HepG2 (cell line): ENCODE measurements around the gene SLC25A20. TPM values are rescaled to one million over a fixed set of nuclear protein-coding genes. Genes with fewer than 3 reads are reported as not detected.
A peak's percentile ranks its signal among the peaks of the same experiment; 100 is the strongest.

Experiments used
- ASH2L ChIP-seq: fragments of 300-600, 200-600 bp; sonication (generic); IDR thresholded peaks from 2 replicates; pipeline ENCODE4 v1.7.0; 2017; ENCODE audit warnings: low read depth, mild to moderate bottlenecking, moderate library complexity, mixed read lengths, low read length; ENCODE audit not compliant: insufficient read length
- DR1 ChIP-seq: sonication (generic); formaldehyde crosslinking; IDR thresholded peaks from 2 replicates; pipeline ENCODE4 v1.8.0; 2021; ENCODE audit warnings: mild to moderate bottlenecking, missing genetic modification reagents, inconsistent platforms
- FOXJ3 ChIP-seq: sonication (generic); formaldehyde crosslinking; IDR thresholded peaks from 2 replicates; pipeline ENCODE4 v1.4.0; 2020; ENCODE audit warnings: missing genetic modification reagents, mild to moderate bottlenecking, borderline replicate concordance
- HDAC1 ChIP-seq: sonication (generic); formaldehyde crosslinking; IDR thresholded peaks from 2 replicates; pipeline ENCODE4 v1.5.1; 2020; ENCODE audit warnings: mild to moderate bottlenecking, missing genetic modification reagents
- NCOA2 ChIP-seq: sonication (generic); formaldehyde crosslinking; IDR thresholded peaks from 2 replicates; pipeline ENCODE4 v1.8.0; 2022; ENCODE audit warnings: inconsistent platforms
- SP1 ChIP-seq, 2 experiments: fragments of 450-650 bp in 1 of 2; sonication (generic) in 1 of 2; formaldehyde crosslinking in 1 of 2; IDR thresholded peaks; 2 replicates each; pipeline versions ENCODE4 v1.4.0 to v1.6.1; 2016 to 2020; ENCODE audit warnings: missing genetic modification reagents in 1 of 2
- SRSF1 ChIP-seq: fragments of 200-400 bp; formaldehyde crosslinking; optimal IDR thresholded peaks from 2 replicates; pipeline ENCODE3; 2017; ENCODE audit warnings: mild to moderate bottlenecking, low read depth, low read length, moderate library complexity
- ZFP90 ChIP-seq: sonication (generic); formaldehyde crosslinking; IDR thresholded peaks from 2 replicates; pipeline ENCODE4 v1.8.0; 2022; ENCODE audit warnings: missing genetic modification reagents, mild to moderate bottlenecking, inconsistent platforms, borderline replicate concordance
- ZNF138 ChIP-seq: sonication (generic); formaldehyde crosslinking; IDR thresholded peaks from 2 replicates; pipeline ENCODE4 v1.5.0; 2020; ENCODE audit warnings: mild to moderate bottlenecking, low read depth, missing genetic modification reagents
- ZNF263 ChIP-seq: sonication (generic); formaldehyde crosslinking; IDR thresholded peaks from 2 replicates; pipeline ENCODE4 v1.4.0; 2020; ENCODE audit warnings: missing genetic modification reagents
- ZNF496 ChIP-seq: sonication (generic); formaldehyde crosslinking; IDR thresholded peaks from 2 replicates; pipeline ENCODE4 v1.8.1; 2023; ENCODE audit warnings: mild to moderate bottlenecking, moderate library complexity, missing genetic modification reagents; ENCODE audit not compliant: insufficient replicate concordance
- ZNF614 ChIP-seq: IDR thresholded peaks from 2 replicates; pipeline ENCODE4 v1.6.1; 2018; ENCODE audit warnings: missing biosample characterization, missing genetic modification reagents, inconsistent platforms, borderline replicate concordance
- ZNF720 ChIP-seq: sonication (generic); formaldehyde crosslinking; IDR thresholded peaks from 2 replicates; pipeline ENCODE4 v1.4.0; 2020; ENCODE audit warnings: missing genetic modification reagents
- ZNF891 ChIP-seq: sonication (generic); formaldehyde crosslinking; IDR thresholded peaks from 2 replicates; pipeline ENCODE4 v1.5.0; 2020; ENCODE audit warnings: mild to moderate bottlenecking, missing genetic modification reagents
- polyA plus RNA-seq, 8 experiments: library from polyadenylated mRNA; depleted of rRNA in 3 of 8; stranded (reverse) in 7 of 8; unstranded in 1 of 8; fragments of >200 nt; fragmentation: Illumina TruSeq in 4 of 8; extraction: Trizol in 4 of 8; gene quantifications; 2 replicates each; pipeline versions ENCODE4 v1.2.1 to v1.2.3, GENCODE V29; 2011 to 2016; ENCODE audit warnings: low read depth in 4 of 8, missing spikeins in 1 of 8, mixed read lengths in 1 of 8; ENCODE audit not compliant: insufficient read depth in 1 of 8
- total RNA-seq, 5 experiments: library from RNA; depleted of rRNA; stranded (reverse); fragments of >200 nt; fragmentation: Illumina TruSeq; extraction: Trizol; gene quantifications; 2 replicates each; pipeline ENCODE4 v1.2.3, GENCODE V29; 2016; ENCODE audit warnings: low read depth in 1 of 5
- TF ChIP-seq, protein P1 (sequence below): sonication (generic); formaldehyde crosslinking; IDR thresholded peaks from 2 replicates; pipeline ENCODE4 v1.4.0; 2020; ENCODE audit warnings: missing genetic modification reagents
- TF ChIP-seq, protein P2 (sequence below): sonication (generic); formaldehyde crosslinking; IDR thresholded peaks from 2 replicates; pipeline ENCODE4 v1.4.0; 2020; ENCODE audit warnings: low read depth, missing genetic modification reagents
- TF ChIP-seq, protein P3 (sequence below): sonication (generic); formaldehyde crosslinking; IDR thresholded peaks from 2 replicates; pipeline ENCODE4 v1.8.0; 2022; ENCODE audit warnings: missing genetic modification reagents, low read depth, mild to moderate bottlenecking, borderline replicate concordance

The SLC25A20 gene
- total and polyA plus RNA-seq, 2 of the 13 experiments (the other 11 are each of a cell fraction or from before 2014, with no cell fraction given) = 21.1 to 26.6 TPM

DNA sequence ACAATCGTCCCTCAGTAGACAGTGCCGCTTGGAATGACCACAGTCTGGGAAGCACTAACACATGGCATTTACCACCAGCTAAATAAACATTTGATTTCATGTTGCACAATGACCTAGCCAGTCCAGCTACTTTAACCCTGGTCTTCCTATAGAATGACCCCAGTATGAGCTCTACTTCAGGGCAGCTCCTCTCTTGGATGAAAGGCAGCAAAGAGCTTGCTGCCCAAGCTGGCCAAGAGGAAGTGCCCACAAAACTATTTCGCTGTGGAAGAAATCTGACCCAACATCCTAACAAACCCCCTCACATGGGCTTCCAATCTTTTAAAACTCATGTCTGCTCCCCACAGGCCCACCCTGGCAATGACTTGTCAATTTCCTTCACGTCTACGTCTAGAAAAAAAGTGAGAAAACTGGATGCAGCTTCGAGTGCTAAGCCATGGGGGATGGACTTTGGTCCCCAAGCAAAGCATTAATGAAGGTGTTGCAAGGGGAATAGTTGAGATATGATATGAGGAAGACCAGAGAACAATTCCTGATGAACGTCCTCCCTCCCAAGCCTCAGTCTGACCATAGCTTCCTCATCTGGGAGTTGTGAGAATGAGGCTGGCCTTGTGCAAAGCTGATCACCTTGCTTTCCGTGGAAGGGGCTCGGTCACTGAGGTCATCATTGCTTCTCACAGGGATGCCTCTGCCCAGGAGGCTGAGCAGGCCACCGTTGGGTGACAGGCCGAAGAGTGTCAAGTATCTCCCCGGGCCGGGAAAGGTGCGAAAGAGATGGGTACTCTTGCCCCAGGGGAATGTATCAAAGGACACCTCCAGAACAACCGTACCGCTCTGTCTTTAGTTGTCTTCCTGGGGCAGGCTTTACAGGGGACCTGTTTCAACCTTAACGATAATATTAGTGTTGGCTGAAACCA is 964 bp downstream of the SLC25A20 start (continued):
- TF ChIP-seq, protein P1, sequence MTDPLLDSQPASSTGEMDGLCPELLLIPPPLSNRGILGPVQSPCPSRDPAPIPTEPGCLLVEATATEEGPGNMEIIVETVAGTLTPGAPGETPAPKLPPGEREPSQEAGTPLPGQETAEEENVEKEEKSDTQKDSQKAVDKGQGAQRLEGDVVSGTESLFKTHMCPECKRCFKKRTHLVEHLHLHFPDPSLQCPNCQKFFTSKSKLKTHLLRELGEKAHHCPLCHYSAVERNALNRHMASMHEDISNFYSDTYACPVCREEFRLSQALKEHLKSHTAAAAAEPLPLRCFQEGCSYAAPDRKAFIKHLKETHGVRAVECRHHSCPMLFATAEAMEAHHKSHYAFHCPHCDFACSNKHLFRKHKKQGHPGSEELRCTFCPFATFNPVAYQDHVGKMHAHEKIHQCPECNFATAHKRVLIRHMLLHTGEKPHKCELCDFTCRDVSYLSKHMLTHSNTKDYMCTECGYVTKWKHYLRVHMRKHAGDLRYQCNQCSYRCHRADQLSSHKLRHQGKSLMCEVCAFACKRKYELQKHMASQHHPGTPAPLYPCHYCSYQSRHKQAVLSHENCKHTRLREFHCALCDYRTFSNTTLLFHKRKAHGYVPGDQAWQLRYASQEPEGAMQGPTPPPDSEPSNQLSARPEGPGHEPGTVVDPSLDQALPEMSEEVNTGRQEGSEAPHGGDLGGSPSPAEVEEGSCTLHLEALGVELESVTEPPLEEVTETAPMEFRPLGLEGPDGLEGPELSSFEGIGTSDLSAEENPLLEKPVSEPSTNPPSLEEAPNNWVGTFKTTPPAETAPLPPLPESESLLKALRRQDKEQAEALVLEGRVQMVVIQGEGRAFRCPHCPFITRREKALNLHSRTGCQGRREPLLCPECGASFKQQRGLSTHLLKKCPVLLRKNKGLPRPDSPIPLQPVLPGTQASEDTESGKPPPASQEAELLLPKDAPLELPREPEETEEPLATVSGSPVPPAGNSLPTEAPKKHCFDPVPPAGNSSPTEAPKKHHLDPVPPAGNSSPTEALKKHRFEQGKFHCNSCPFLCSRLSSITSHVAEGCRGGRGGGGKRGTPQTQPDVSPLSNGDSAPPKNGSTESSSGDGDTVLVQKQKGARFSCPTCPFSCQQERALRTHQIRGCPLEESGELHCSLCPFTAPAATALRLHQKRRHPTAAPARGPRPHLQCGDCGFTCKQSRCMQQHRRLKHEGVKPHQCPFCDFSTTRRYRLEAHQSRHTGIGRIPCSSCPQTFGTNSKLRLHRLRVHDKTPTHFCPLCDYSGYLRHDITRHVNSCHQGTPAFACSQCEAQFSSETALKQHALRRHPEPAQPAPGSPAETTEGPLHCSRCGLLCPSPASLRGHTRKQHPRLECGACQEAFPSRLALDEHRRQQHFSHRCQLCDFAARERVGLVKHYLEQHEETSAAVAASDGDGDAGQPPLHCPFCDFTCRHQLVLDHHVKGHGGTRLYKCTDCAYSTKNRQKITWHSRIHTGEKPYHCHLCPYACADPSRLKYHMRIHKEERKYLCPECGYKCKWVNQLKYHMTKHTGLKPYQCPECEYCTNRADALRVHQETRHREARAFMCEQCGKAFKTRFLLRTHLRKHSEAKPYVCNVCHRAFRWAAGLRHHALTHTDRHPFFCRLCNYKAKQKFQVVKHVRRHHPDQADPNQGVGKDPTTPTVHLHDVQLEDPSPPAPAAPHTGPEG (CRISPR knock-in tag) = no peak
- TF ChIP-seq ZNF891 (no peak), ZNF614 (CRISPR knock-in tag) (0 out of 2 replicates have a peak, but pooled peaks have one; percentile 32), ASH2L (peak; percentile 30), ZNF138 (no peak), NCOA2 (peak; percentile 71), DR1 (no peak), HDAC1 (CRISPR knock-in tag) (peak; percentile 77), SRSF1 (no peak), ZNF720 (CRISPR knock-in tag) (no peak), ZNF496 (CRISPR knock-in tag) (no peak), FOXJ3 (CRISPR knock-in tag) (0 out of 2 replicates have a peak, but pooled peaks have one; percentile 28), SP1 (IDR thresholded peaks at IDR 0.05) (no peak), SP1 (CRISPR knock-in tag; IDR thresholded peaks at IDR 0.05) (no peak), ZNF263 (CRISPR knock-in tag) (no peak), ZFP90 (no peak)
- TF ChIP-seq, protein P2, sequence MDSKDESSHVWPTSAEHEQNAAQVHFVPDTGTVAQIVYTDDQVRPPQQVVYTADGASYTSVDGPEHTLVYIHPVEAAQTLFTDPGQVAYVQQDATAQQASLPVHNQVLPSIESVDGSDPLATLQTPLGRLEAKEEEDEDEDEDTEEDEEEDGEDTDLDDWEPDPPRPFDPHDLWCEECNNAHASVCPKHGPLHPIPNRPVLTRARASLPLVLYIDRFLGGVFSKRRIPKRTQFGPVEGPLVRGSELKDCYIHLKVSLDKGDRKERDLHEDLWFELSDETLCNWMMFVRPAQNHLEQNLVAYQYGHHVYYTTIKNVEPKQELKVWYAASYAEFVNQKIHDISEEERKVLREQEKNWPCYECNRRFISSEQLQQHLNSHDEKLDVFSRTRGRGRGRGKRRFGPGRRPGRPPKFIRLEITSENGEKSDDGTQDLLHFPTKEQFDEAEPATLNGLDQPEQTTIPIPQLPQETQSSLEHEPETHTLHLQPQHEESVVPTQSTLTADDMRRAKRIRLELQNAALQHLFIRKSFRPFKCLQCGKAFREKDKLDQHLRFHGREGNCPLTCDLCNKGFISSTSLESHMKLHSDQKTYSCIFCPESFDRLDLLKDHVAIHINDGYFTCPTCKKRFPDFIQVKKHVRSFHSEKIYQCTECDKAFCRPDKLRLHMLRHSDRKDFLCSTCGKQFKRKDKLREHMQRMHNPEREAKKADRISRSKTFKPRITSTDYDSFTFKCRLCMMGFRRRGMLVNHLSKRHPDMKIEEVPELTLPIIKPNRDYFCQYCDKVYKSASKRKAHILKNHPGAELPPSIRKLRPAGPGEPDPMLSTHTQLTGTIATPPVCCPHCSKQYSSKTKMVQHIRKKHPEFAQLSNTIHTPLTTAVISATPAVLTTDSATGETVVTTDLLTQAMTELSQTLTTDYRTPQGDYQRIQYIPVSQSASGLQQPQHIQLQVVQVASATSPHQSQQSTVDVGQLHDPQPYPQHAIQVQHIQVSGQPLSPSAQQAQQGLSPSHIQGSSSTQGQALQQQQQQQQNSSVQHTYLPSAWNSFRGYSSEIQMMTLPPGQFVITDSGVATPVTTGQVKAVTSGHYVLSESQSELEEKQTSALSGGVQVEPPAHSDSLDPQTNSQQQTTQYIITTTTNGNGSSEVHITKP (CRISPR knock-in tag) = no peak
- TF ChIP-seq, protein P3, sequence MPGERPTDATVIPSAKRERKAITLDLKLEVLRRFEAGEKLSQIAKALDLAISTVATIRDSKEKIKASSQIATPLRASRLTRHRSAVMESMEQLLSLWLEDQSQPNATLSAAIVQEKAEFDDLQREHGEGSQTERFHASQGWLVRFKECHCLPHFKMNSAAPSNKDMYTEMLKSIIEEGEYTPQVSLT (CRISPR knock-in tag) = no peak
